Body of pancreas (tissue), 4 donors: Measurements from ENCODE around the gene SYCE3. TPM values are rescaled to one million over a fixed set of nuclear protein-coding genes. Genes with fewer than 3 reads are reported as not detected.

Source experiments
- ATAC-seq: fragments of 150-250 bp; one replicate; pipeline ENCODE4 v1.9.1; 2016
- DNase-seq, 4 donors: peaks; one replicate each; pipeline ENCODE4 v3.0.0-alpha.2; 2019
- H3K27ac ChIP-seq, 4 donors: fragments of 200-600 bp; sonication (generic); 1 replicate in 3 of 4; 2 replicates in 1 of 4; pipeline versions ENCODE4 v1.5.1 to v1.6.1; 2016 to 2019; ENCODE audit warnings: mild to moderate bottlenecking in 1 of 4, mixed read lengths in 1 of 4, moderate library complexity in 1 of 4
- H3K27me3 ChIP-seq, 2 donors: fragments of 200-600 bp; sonication (generic); one replicate each; pipeline ENCODE4 v1.6.0; 2016; ENCODE audit warnings: mild to moderate bottlenecking in 1 of 2
- H3K36me3 ChIP-seq, 2 donors: fragments of 200-600 bp; sonication (generic); replicated peaks in 1 of 2; 2 replicates each; pipeline ENCODE4 v1.5.1; 2016; ENCODE audit warnings: low read depth in 2 of 2; ENCODE audit not compliant: insufficient read depth in 1 of 2
- H3K4me1 ChIP-seq: fragments of 200-600 bp; sonication (generic); one replicate; pipeline ENCODE4 v1.6.0; 2016
- H3K4me3 ChIP-seq, 2 donors: fragments of 200-600 bp; sonication (generic); 1 replicate in 1 of 2; 2 replicates in 1 of 2; pipeline ENCODE4 v1.5.1; 2016 to 2019
- H3K9me3 ChIP-seq, 3 donors: fragments of 200-600 bp; sonication (generic); 1 replicate in 2 of 3; 2 replicates in 1 of 3; pipeline ENCODE4 v1.5.1; 2016
- CTCF ChIP-seq, 7 experiments: fragments of 450-650 bp in 4 of 7; fragments of 200-600 bp in 3 of 7; sonication (generic) in 3 of 7; IDR thresholded peaks; one replicate each; pipeline ENCODE4 v1.5.1; 2016 to 2019; ENCODE audit warnings: antibody characterized with exemption in 7 of 7
- POLR2A ChIP-seq, 3 donors: fragments of 450-650 bp; IDR thresholded peaks; one replicate each; pipeline ENCODE4 v1.6.1; 2016; ENCODE audit warnings: antibody characterized with exemption in 3 of 3, mild to moderate bottlenecking in 2 of 3
- WGBS, 2 donors: methylation state at CpG; one replicate each; pipeline ENCODE4 v1.1.5; 2017; 5-methylcytosine and 5-hydroxymethylcytosine counted together
- intact Hi-C: fragments of 100-400 bp; cut with DNase I; formaldehyde crosslinking; loops from one replicate; pipeline ENCODE4 v1.15.1; 2023
- total RNA-seq, 2 donors: library from RNA; depleted of rRNA; stranded (reverse); fragments of >200 nt; gene quantifications; one replicate each; pipeline ENCODE4 v1.1.0, GENCODE V29; 2016

The SYCE3 gene
- total RNA-seq, 2 donors from 2014 or later: not detected

- intact Hi-C loops: loop anchor here (10.0 kb wide), 1 partner anchor 264 kb away; the partner anchor contains the start of gene TUBGCP6
- Histone ChIP-seq H3K36me3 (no peaks in the 10 kb centered on the region), H3K9me3 (no peaks in the 10 kb centered on the region), H3K4me1 (peaks cover 38% of the 10 kb centered on the region), H3K27me3 (no peaks in the 10 kb centered on the region), H3K4me3 (no peak overlapping the region), H3K27ac (peak overlapping the region; percentile 90 to 95 (median 92))
- ATAC-seq: no peak
- 12 to 13% methylated on average over 3 of the region's 3 CpGs for WGBS, 2 donors
- DNase-seq: no peak
- TF ChIP-seq POLR2A (IDR thresholded peaks at IDR 0.05) (no peak), CTCF (IDR thresholded peaks at IDR 0.05) (no peak)
Measured at GRCh38 chr22:50508897-50509296, 53.8 kb downstream of the SYCE3 start.

- peak; percentile 96 to 98 (median 96) for DNase-seq
- ATAC-seq: peak; percentile 88
- Histone ChIP-seq H3K27ac (peak within 1 kb of the TSS; percentile 90 to 95 (median 92)), H3K9me3 (no peaks in the 10 kb centered on the region), H3K36me3 (no peaks in the 10 kb centered on the region), H3K4me1 (peaks cover 38% of the 10 kb centered on the region), H3K4me3 (peak within 1 kb of the TSS; percentile 90 to 98), H3K27me3 (no peaks in the 10 kb centered on the region)
- intact Hi-C loops: loop anchor here (10.0 kb wide), 1 partner anchor 263 kb away; the partner anchor contains the start of gene TUBGCP6
- peak; percentile 73 to 87 (median 82) for TF ChIP-seq POLR2A (IDR thresholded peaks at IDR 0.05)
- peak in 2 of 7 experiments; percentile 11 to 31 for TF ChIP-seq CTCF (IDR thresholded peaks at IDR 0.05)
- WGBS, 2 donors: 0 to 1% methylated on average over 11 to 57 of the region's 76 CpGs
Measured at GRCh38 chr22:50507991-50508884, 54.5 kb downstream of the SYCE3 start, which contains the start of gene NCAPH2. NCAPH2 (plus strand) TSS chr22:50508224; CDS start chr22:50508338, 114 bp downstream.

- TF ChIP-seq CTCF (IDR thresholded peaks at IDR 0.05) (no peak), POLR2A (IDR thresholded peaks at IDR 0.05) (peak in 2 of 3 donors; percentile 24 to 48)
- H3K4me1 ChIP-seq: peaks cover 38% of the 10 kb centered on the region
Measured at GRCh38 chr22:50507421-50507990, 55.2 kb downstream of the SYCE3 start, which contains the start of gene LMF2. LMF2 (minus strand) TSS chr22:50507702; CDS start chr22:50507675, 27 bp downstream.

GRCh38 chr22:50506611-50507420, 55.9 kb downstream of the SYCE3 start:
- Histone ChIP-seq H3K9me3 (no peaks in the 10 kb centered on the region), H3K27me3 (no peaks in the 10 kb centered on the region), H3K4me3 (peak overlapping the region; percentile 63 to 98), H3K36me3 (peaks cover 0 to 2% of the 10 kb centered on the region in 2 donors), H3K27ac (peak overlapping the region; percentile 80 to 89 (median 83)), H3K4me1 (peaks cover 38% of the 10 kb centered on the region)
- DNase-seq: peak; percentile 66 to 91 (median 88)
- TF ChIP-seq CTCF (IDR thresholded peaks at IDR 0.05) (no peak), POLR2A (IDR thresholded peaks at IDR 0.05) (peak in 2 of 3 donors; percentile 54 to 63)
- WGBS, 2 donors: 15 to 25% methylated on average over 2 to 21 of the region's 21 CpGs
- no peak for ATAC-seq
- intact Hi-C loops: loop anchor here (10.0 kb wide), 1 partner anchor 262 kb away; the partner anchor contains the start of gene TUBGCP6

More at GRCh38 chr22:50507421-50507990, 55.2 kb downstream of the SYCE3 start, which contains the start of gene LMF2:
- Histone ChIP-seq H3K27me3 (no peaks in the 10 kb centered on the region), H3K36me3 (peaks cover 0 to 2% of the 10 kb centered on the region in 2 donors), H3K27ac (peak within 1 kb of the TSS; percentile 90 to 95 (median 92)), H3K4me3 (peak within 1 kb of the TSS; percentile 90 to 98), H3K9me3 (no peaks in the 10 kb centered on the region)
- peak; percentile 76 for ATAC-seq
- peak; percentile 92 to 94 (median 94) for DNase-seq
- WGBS, 2 donors: 0% methylated on average over 1 to 40 of the region's 62 CpGs
- intact Hi-C loops: loop anchor here (10.0 kb wide), 1 partner anchor 263 kb away; the partner anchor contains the start of gene TUBGCP6
